Femur (tissue), 1 donor: Measurements from ENCODE around the gene DDRGK1.
A peak's percentile ranks its signal among the peaks of the same experiment; 100 is the strongest.
"Not testable (repeated sequence)": the region's sequence is repeated elsewhere in the genome, so short reads cannot be mapped to it uniquely, and the experiment has no call there.

Experiments
- DNase-seq: peaks from one replicate; pipeline ENCODE4 v3.0.0-alpha.2; 2017

DDRGK1 gene

GRCh38 chr20:3210346-3210745 lies 5.9 kb upstream of the DDRGK1 start:
- DNase-seq, result no peak

GRCh38 chr20:3209946-3210317 lies 5.5 kb upstream of the DDRGK1 start:
- no peak for DNase-seq

- peak; percentile 74 for DNase-seq
These were observed 4.9 kb upstream of the DDRGK1 start, which contains the start of gene ITPA for GRCh38 chr20:3209257-3209945. Gene ITPA, plus strand, starts transcription at chr20:3209498. Its CDS starts 54 bp downstream, at chr20:3209552.

- DNase-seq, result no peak
These were observed 4.3 kb upstream of the DDRGK1 start for GRCh38 chr20:3208786-3209256.

GRCh38 chr20:3203315-3204123 lies 963 bp downstream of the DDRGK1 start:
- peak; percentile 36 for DNase-seq

GRCh38 chr20:3202965-3203314 lies 1.5 kb downstream of the DDRGK1 start:
- no peak for DNase-seq

GRCh38 chr20:3199976-3200755 lies 4.3 kb downstream of the DDRGK1 start:
- DNase-seq, result no peak

- no peak for DNase-seq
These were observed 5.3 kb downstream of the DDRGK1 start for GRCh38 chr20:3199206-3199605.

GRCh38 chr20:3195590-3196237 lies 8.8 kb downstream of the DDRGK1 start:
- no peak for DNase-seq

GRCh38 chr20:3194617-3195280 lies 9.7 kb downstream of the DDRGK1 start:
- DNase-seq, result no peak

GRCh38 chr20:3193806-3194616 lies 10.5 kb downstream of the DDRGK1 start:
- DNase-seq, result no peak

GRCh38 chr20:3192226-3193015 lies 12.1 kb downstream of the DDRGK1 start:
- no peak for DNase-seq

- no peak for DNase-seq
These were observed 13.8 kb downstream of the DDRGK1 start for GRCh38 chr20:3190681-3191111.

GRCh38 chr20:3189561-3190131 lies 14.8 kb downstream of the DDRGK1 start:
- no peak for DNase-seq

GRCh38 chr20:3188823-3189413 lies 15.6 kb downstream of the DDRGK1 start:
- no peak for DNase-seq

- DNase-seq, result not testable (repeated sequence)
These were observed 16.6 kb downstream of the DDRGK1 start for GRCh38 chr20:3187861-3188260.

GRCh38 chr20:3183896-3184612 lies 20.4 kb downstream of the DDRGK1 start:
- DNase-seq, result no peak

- not testable (repeated sequence) for DNase-seq
These were observed 22.1 kb downstream of the DDRGK1 start for GRCh38 chr20:3182429-3182828.

GRCh38 chr20:3181270-3181669 lies 23.2 kb downstream of the DDRGK1 start:
- DNase-seq, result no peak
